Measurements from ENCODE around the gene DNMBP. TPM values are rescaled to one million over a fixed set of nuclear protein-coding genes. Genes with fewer than 3 reads are reported as not detected.

The DNMBP gene
- total and polyA plus RNA-seq, 2 of the 8 experiments (the other 6 are each of a cell fraction or from before 2014, with no cell fraction given), result 19.1 to 26.4 TPM

DNA sequence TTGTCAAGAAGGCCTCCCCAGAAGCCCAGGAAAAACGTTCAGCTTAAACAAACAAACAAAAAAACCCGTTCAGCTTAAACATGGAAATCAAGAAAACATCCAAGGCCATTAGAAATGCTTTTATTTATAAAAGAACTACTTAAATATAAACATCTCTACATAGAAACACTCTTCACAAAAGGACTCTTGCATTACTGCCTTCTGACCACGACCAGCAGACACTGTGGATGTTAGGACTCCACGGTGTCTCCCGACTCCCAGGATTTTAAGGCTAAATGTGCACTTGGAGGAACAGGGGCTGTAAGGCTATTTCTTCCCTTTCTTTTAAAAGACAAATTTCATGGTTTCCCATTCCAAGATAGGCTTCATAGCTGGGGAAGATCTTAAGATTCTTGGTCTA, 134.3 kb downstream of the DNMBP start:
- no peak for DNase-seq (ENCODE audit: low read depth in 1 of 2, low spot score in 2 of 2)
- H4K91ac ChIP-seq (replicated peaks; ENCODE audit: insufficient read length, low read length), result no peak overlapping the region
- CTCF ChIA-PET (ENCODE audit: partially characterized antibody), result interaction anchor here (1.4 to 6.7 kb wide), 4 partner anchors 11 to 38 kb away, joined by 4 to 47 read pairs (median 14); no protein-coding TSS in a partner anchor
- no peak for TF ChIP-seq ZNF274 (IDR thresholded peaks at IDR 0.05; ENCODE audit: borderline replicate concordance, extremely low read depth, low read length)
- TF ChIP-seq, protein P1, sequence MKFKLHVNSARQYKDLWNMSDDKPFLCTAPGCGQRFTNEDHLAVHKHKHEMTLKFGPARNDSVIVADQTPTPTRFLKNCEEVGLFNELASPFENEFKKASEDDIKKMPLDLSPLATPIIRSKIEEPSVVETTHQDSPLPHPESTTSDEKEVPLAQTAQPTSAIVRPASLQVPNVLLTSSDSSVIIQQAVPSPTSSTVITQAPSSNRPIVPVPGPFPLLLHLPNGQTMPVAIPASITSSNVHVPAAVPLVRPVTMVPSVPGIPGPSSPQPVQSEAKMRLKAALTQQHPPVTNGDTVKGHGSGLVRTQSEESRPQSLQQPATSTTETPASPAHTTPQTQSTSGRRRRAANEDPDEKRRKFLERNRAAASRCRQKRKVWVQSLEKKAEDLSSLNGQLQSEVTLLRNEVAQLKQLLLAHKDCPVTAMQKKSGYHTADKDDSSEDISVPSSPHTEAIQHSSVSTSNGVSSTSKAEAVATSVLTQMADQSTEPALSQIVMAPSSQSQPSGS (IDR thresholded peaks at IDR 0.05; ENCODE audit: low read length), result no peak
- no peak for TF ChIP-seq RBBP5 (IDR thresholded peaks at IDR 0.05; ENCODE audit: borderline replicate concordance, low read depth, low read length)
- TF ChIP-seq POU5F1 (IDR thresholded peaks at IDR 0.05; ENCODE audit: low read depth, low read length), result no peak
- TF ChIP-seq HDAC2 (IDR thresholded peaks at IDR 0.05; ENCODE audit: borderline replicate concordance in 1 of 2, low read depth in 2 of 2, low read length in 2 of 2), result no peak
- no peak for TF ChIP-seq CBX5 (IDR thresholded peaks at IDR 0.05; ENCODE audit: low read depth, low read length)
- TF ChIP-seq GTF2F1 (IDR thresholded peaks at IDR 0.05; ENCODE audit: borderline replicate concordance, low read depth, low read length), result no peak
- TF ChIP-seq FOSL1 (IDR thresholded peaks at IDR 0.05; ENCODE audit: insufficient read depth, low read depth, low read length), result no peak
- no peak for TF ChIP-seq EZH2 (IDR thresholded peaks at IDR 0.05; ENCODE audit: low read depth, low read length, severe bottlenecking)
- TF ChIP-seq, protein P2, sequence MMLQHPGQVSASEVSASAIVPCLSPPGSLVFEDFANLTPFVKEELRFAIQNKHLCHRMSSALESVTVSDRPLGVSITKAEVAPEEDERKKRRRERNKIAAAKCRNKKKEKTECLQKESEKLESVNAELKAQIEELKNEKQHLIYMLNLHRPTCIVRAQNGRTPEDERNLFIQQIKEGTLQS (IDR thresholded peaks at IDR 0.05; ENCODE audit: insufficient read depth, low read depth, low read length), result no peak
- TF ChIP-seq YY1 (IDR thresholded peaks at IDR 0.05; ENCODE audit: low read depth, low read length), result no peak

More for the DNA sequence above, 134.3 kb downstream of the DNMBP start:
- H2BK20ac ChIP-seq (ENCODE audit: low read length), result no peak overlapping the region
- H2BK12ac ChIP-seq (ENCODE audit: low read depth, low read length), result no peak overlapping the region
- no peak overlapping the region for H2BK15ac ChIP-seq (ENCODE audit: low read length)
- no peak overlapping the region for H3K56ac ChIP-seq (replicated peaks; ENCODE audit: insufficient read length, low read depth, low read length)
- no peaks in the 10 kb centered on the region for H3K27me3 ChIP-seq (replicated peaks in 1 of 4; ENCODE audit: control insufficient read depth in 3 of 4, extremely low read depth in 1 of 4, insufficient read depth in 3 of 4, low read length in 3 of 4)
- H3K14ac ChIP-seq (ENCODE audit: insufficient read length), result no peak overlapping the region
- H4K20me1 ChIP-seq (replicated peaks in 1 of 2; ENCODE audit: control insufficient read depth in 1 of 2, insufficient read depth in 2 of 2, low read length in 2 of 2), result peaks cover 2 to 8% of the 10 kb centered on the region in 2 experiments
- no peak overlapping the region for H3K4ac ChIP-seq (replicated peaks; ENCODE audit: insufficient read length, low read depth, low read length)
- H3K79me1 ChIP-seq (ENCODE audit: low read depth, low read length), result no peaks in the 10 kb centered on the region; the same call in 1 of the 2 replicates
- peaks cover 33 to 57% (median 49%) of the 10 kb centered on the region in 4 experiments for H3K36me3 ChIP-seq (ENCODE audit: control insufficient read depth in 2 of 4, insufficient read depth in 4 of 4, low read length in 3 of 4)
- H3K79me2 ChIP-seq (ENCODE audit: control insufficient read depth in 1 of 2, insufficient read depth in 2 of 2, low read length in 2 of 2), result no peaks in the 10 kb centered on the region
- H2BK120ac ChIP-seq (replicated peaks; ENCODE audit: low read depth, low read length), result no peak overlapping the region
- no peak overlapping the region for H2BK5ac ChIP-seq (ENCODE audit: low read depth, low read length)
- H3K23me2 ChIP-seq (ENCODE audit: low read depth, low read length), result no peaks in the 10 kb centered on the region
- H3K18ac ChIP-seq (ENCODE audit: extremely low read depth, low read length), result no peak overlapping the region
- no peak for FAIRE-seq
- no peaks in the 10 kb centered on the region for H3K9me3 ChIP-seq (ENCODE audit: insufficient read depth in 2 of 2, low read depth in 1 of 2, low read length in 1 of 2)
- H2AFZ ChIP-seq (ENCODE audit: low read length), result no peak overlapping the region
- no peak overlapping the region for H4K5ac ChIP-seq (ENCODE audit: insufficient read length, low read depth, low read length)
- H3K9ac ChIP-seq (replicated peaks in 1 of 4; ENCODE audit: extremely low read depth in 1 of 4, low read depth in 3 of 4, low read length in 3 of 4), result no peak overlapping the region
- POLR2A ChIA-PET (ENCODE audit: partially characterized antibody), result interaction anchor here (0.8 to 5.8 kb wide), 11 partner anchors 10 to 163 kb away, joined by 3 to 58 read pairs (median 4); no protein-coding TSS in a partner anchor
- H3K27ac ChIP-seq (ENCODE audit: low read depth, low read length), result no peak overlapping the region
- 83% methylated on average over 5 of the region's 5 CpGs; no CpG with 5 or more reads in 1 of the 2 experiments for WGBS, 2 experiments (ENCODE audit: extremely low coverage in 1 of 2, insufficient coverage in 1 of 2, insufficient read length in 1 of 2, insufficient replicate concordance in 2 of 2, low coverage in 1 of 2, low lambda C conversion rate in 2 of 2, missing lambda C conversion rate in 1 of 2)
- H3K23ac ChIP-seq (ENCODE audit: insufficient read length), result no peak overlapping the region
- H4K8ac ChIP-seq (ENCODE audit: extremely low read depth, insufficient read depth, low read length), result no peak overlapping the region
- no peak overlapping the region for H3K4me2 ChIP-seq (ENCODE audit: insufficient read depth in 1 of 2, low read depth in 2 of 2, low read length in 2 of 2)
- H2AK5ac ChIP-seq (ENCODE audit: low read depth, low read length), result no peak overlapping the region
- no peaks in the 10 kb centered on the region for H3K4me1 ChIP-seq (replicated peaks in 1 of 4; ENCODE audit: control insufficient read depth in 3 of 4, insufficient read depth in 4 of 4, low read length in 3 of 4)
- H3K4me3 ChIP-seq (ENCODE audit: extremely low read depth in 1 of 4, insufficient read depth in 2 of 4, low read depth in 3 of 4, low read length in 4 of 4), result no peak overlapping the region

All from H1 (cell line).